CD8-positive, alpha-beta memory T cell (primary cell): ENCODE data around the gene CXCL5. TPM values are rescaled to one million over a fixed set of nuclear protein-coding genes. Genes with fewer than 3 reads are reported as not detected.

ENCODE experiments used
- CTCF ChIA-PET: fragments of 350-600 bp; sonication (Branson Sonifier 250); formaldehyde crosslinking; loops from one replicate; lab custom pipeline; 2021; ENCODE audit warnings: antibody characterized with exemption; lab: Charles Lee
- POLR2A ChIA-PET: fragments of 350-600 bp; sonication (Branson Sonifier 250); formaldehyde crosslinking; loops from one replicate; lab custom pipeline; 2021; ENCODE audit warnings: antibody characterized with exemption; lab: Charles Lee
- DNase-seq, 5 donors: peaks; one replicate each; pipeline versions ENCODE4 v3.0.0 to v3.0.0-alpha.2; 2020 to 2022; ENCODE audit warnings: mixed read lengths in 1 of 5
- H3K27ac ChIP-seq: one replicate; pipeline ENCODE4 v1.7.0; 2013; ENCODE audit warnings: low read depth, mild to moderate bottlenecking, low read length, moderate library complexity
- H3K27me3 ChIP-seq: 2 replicates; pipeline ENCODE4 v1.7.0; 2013; ENCODE audit warnings: low read length, mild to moderate bottlenecking; ENCODE audit not compliant: insufficient read depth, poor library complexity, severe bottlenecking
- H3K36me3 ChIP-seq: 2 replicates; pipeline ENCODE4 v1.7.0; 2013; ENCODE audit warnings: mild to moderate bottlenecking, low read length, moderate library complexity; ENCODE audit not compliant: insufficient read depth
- H3K4me1 ChIP-seq: 2 replicates; pipeline ENCODE4 v1.7.0; 2013; ENCODE audit warnings: mild to moderate bottlenecking, low read length, moderate library complexity; ENCODE audit not compliant: insufficient read depth
- H3K4me3 ChIP-seq: 2 replicates; pipeline ENCODE4 v1.7.0; 2013; ENCODE audit warnings: mild to moderate bottlenecking, low read length
- H3K9me3 ChIP-seq: 2 replicates; pipeline ENCODE4 v1.7.0; 2013; ENCODE audit warnings: mild to moderate bottlenecking, low read length
- H3K27ac Mint-ChIP-seq, 8 donors: one replicate each; pipeline ENCODE4 v1.8.0; 2020 to 2021; ENCODE audit warnings: mixed read lengths in 8 of 8, mild to moderate bottlenecking in 6 of 8, inconsistent platforms in 3 of 8, moderate library complexity in 3 of 8
- H3K27me3 Mint-ChIP-seq, 2 donors: one replicate each; pipeline ENCODE4 v1.8.0; 2020 to 2021; ENCODE audit warnings: mixed read lengths in 2 of 2, mild to moderate bottlenecking in 1 of 2, moderate library complexity in 1 of 2
- H3K36me3 Mint-ChIP-seq, 3 donors: one replicate each; pipeline ENCODE4 v1.8.0; 2020 to 2021; ENCODE audit warnings: mixed read lengths in 3 of 3, inconsistent platforms in 1 of 3, mild to moderate bottlenecking in 1 of 3
- H3K4me1 Mint-ChIP-seq, 3 donors: one replicate each; pipeline ENCODE4 v1.8.0; 2020 to 2021; ENCODE audit warnings: mixed read lengths in 3 of 3, inconsistent platforms in 1 of 3, mild to moderate bottlenecking in 1 of 3
- H3K4me3 Mint-ChIP-seq, 7 donors: one replicate each; pipeline ENCODE4 v1.8.0; 2020 to 2021; ENCODE audit warnings: mixed read lengths in 7 of 7, mild to moderate bottlenecking in 6 of 7, moderate library complexity in 4 of 7, inconsistent platforms in 2 of 7
- H3K9me3 Mint-ChIP-seq, 5 donors: one replicate each; pipeline ENCODE4 v1.8.0; 2020 to 2022; ENCODE audit warnings: mixed read lengths in 5 of 5, mild to moderate bottlenecking in 3 of 5, moderate library complexity in 2 of 5, inconsistent platforms in 1 of 5
- polyA plus RNA-seq: library from polyadenylated mRNA; unstranded; fragments of 300-500 nt; fragmentation: Illumina TruSeq; gene quantifications from one replicate; pipeline ENCODE4 v1.2.3, GENCODE V29; 2021
- total RNA-seq, 2 experiments: library from RNA; stranded (reverse); gene quantifications; one replicate each; pipeline ENCODE4 v1.2.3, GENCODE V29; 2021

CXCL5 gene
- total and polyA plus RNA-seq, 3 experiments from 2014 or later: not detected

GRCh38 chr4:74028504-74028903 is 30.0 kb upstream of the CXCL5 start:
- Histone ChIP-seq H3K36me3 (no peaks in the 10 kb centered on the region), H3K4me3 (no peak overlapping the region), H3K27me3 (no peaks in the 10 kb centered on the region), H3K27ac (no peak overlapping the region), H3K4me1 (no peaks in the 10 kb centered on the region), H3K9me3 (no peaks in the 10 kb centered on the region)
- no peak for DNase-seq
- ChIA-PET POLR2A (no interaction called here), CTCF (no interaction called here)
- H3K27ac Mint-ChIP-seq: no peak overlapping the region
- H3K4me3 Mint-ChIP-seq: no peak overlapping the region
- no peaks in the 10 kb centered on the region for H3K27me3 Mint-ChIP-seq
- H3K9me3 Mint-ChIP-seq: peaks cover 0 to 14% (median 2%) of the 10 kb centered on the region in 5 donors
- no peaks in the 10 kb centered on the region for H3K4me1 Mint-ChIP-seq
- H3K36me3 Mint-ChIP-seq: no peaks in the 10 kb centered on the region

GRCh38 chr4:74023709-74024108 is 25.2 kb upstream of the CXCL5 start:
- CTCF ChIA-PET: no interaction called here
- Mint-ChIP-seq H3K9me3 (peaks cover 0 to 13% (median 2%) of the 10 kb centered on the region in 5 donors), H3K27ac (no peak overlapping the region)

GRCh38 chr4:74021601-74022000 is 23.1 kb upstream of the CXCL5 start:
- CTCF ChIA-PET: no interaction called here
- H3K27me3 ChIP-seq: no peaks in the 10 kb centered on the region
- no peak overlapping the region for H3K27ac ChIP-seq
- peaks cover 0 to 3% of the 10 kb centered on the region in 2 donors for H3K27me3 Mint-ChIP-seq
- H3K36me3 ChIP-seq: no peaks in the 10 kb centered on the region
- H3K36me3 Mint-ChIP-seq: no peaks in the 10 kb centered on the region
- H3K4me1 ChIP-seq: no peaks in the 10 kb centered on the region
- no peak overlapping the region for H3K4me3 ChIP-seq
- H3K4me1 Mint-ChIP-seq: peaks cover 0 to 15% (median 9%) of the 10 kb centered on the region in 3 donors
- no peak for DNase-seq
- H3K27ac Mint-ChIP-seq: no peak overlapping the region
- no peaks in the 10 kb centered on the region for H3K9me3 ChIP-seq
- POLR2A ChIA-PET: no interaction called here
- peaks cover 0 to 5% (median 2%) of the 10 kb centered on the region in 5 donors for H3K9me3 Mint-ChIP-seq
- no peak overlapping the region for H3K4me3 Mint-ChIP-seq

More at GRCh38 chr4:74023709-74024108, 25.2 kb upstream of the CXCL5 start:
- Histone ChIP-seq H3K36me3 (no peaks in the 10 kb centered on the region), H3K27me3 (no peaks in the 10 kb centered on the region), H3K9me3 (no peaks in the 10 kb centered on the region), H3K4me3 (no peak overlapping the region), H3K4me1 (no peaks in the 10 kb centered on the region), H3K27ac (no peak overlapping the region)
- no peak for DNase-seq
- H3K4me1 Mint-ChIP-seq: no peaks in the 10 kb centered on the region
- POLR2A ChIA-PET: no interaction called here
- H3K4me3 Mint-ChIP-seq: no peak overlapping the region
- no peaks in the 10 kb centered on the region for H3K27me3 Mint-ChIP-seq
- H3K36me3 Mint-ChIP-seq: no peaks in the 10 kb centered on the region

- Histone ChIP-seq H3K4me3 (no peak overlapping the region), H3K27ac (no peak overlapping the region), H3K4me1 (no peaks in the 10 kb centered on the region), H3K9me3 (no peaks in the 10 kb centered on the region), H3K27me3 (no peaks in the 10 kb centered on the region), H3K36me3 (no peaks in the 10 kb centered on the region)
- POLR2A ChIA-PET: no interaction called here
- Mint-ChIP-seq H3K36me3 (no peaks in the 10 kb centered on the region), H3K9me3 (peaks cover 0 to 3% (median 0%) of the 10 kb centered on the region in 5 donors), H3K27me3 (peaks cover 0 to 3% of the 10 kb centered on the region in 2 donors), H3K4me1 (peaks cover 0 to 23% (median 19%) of the 10 kb centered on the region in 3 donors), H3K27ac (no peak overlapping the region), H3K4me3 (no peak overlapping the region)
- CTCF ChIA-PET: no interaction called here
- DNase-seq: no peak
Measured at GRCh38 chr4:74018771-74019170, 20.3 kb upstream of the CXCL5 start.

GRCh38 chr4:74018116-74018515 is 19.6 kb upstream of the CXCL5 start:
- Histone ChIP-seq H3K4me3 (no peak overlapping the region), H3K27ac (no peak overlapping the region), H3K9me3 (no peaks in the 10 kb centered on the region), H3K4me1 (no peaks in the 10 kb centered on the region), H3K27me3 (no peaks in the 10 kb centered on the region), H3K36me3 (no peaks in the 10 kb centered on the region)
- peaks cover 0 to 3% (median 0%) of the 10 kb centered on the region in 5 donors for H3K9me3 Mint-ChIP-seq
- no peaks in the 10 kb centered on the region for H3K36me3 Mint-ChIP-seq
- no peak overlapping the region for H3K4me3 Mint-ChIP-seq
- H3K27me3 Mint-ChIP-seq: peaks cover 0 to 3% of the 10 kb centered on the region in 2 donors
- H3K27ac Mint-ChIP-seq: no peak overlapping the region
- ChIA-PET CTCF (no interaction called here), POLR2A (no interaction called here)
- DNase-seq: no peak
- peaks cover 0 to 23% (median 19%) of the 10 kb centered on the region in 3 donors for H3K4me1 Mint-ChIP-seq

- Histone ChIP-seq H3K36me3 (no peaks in the 10 kb centered on the region), H3K27ac (no peak overlapping the region), H3K9me3 (no peaks in the 10 kb centered on the region), H3K27me3 (no peaks in the 10 kb centered on the region), H3K4me1 (no peaks in the 10 kb centered on the region), H3K4me3 (no peak overlapping the region)
- CTCF ChIA-PET: interaction anchor here (1.1 to 1.4 kb wide), 2 partner anchors 23 to 35 kb away, joined by 3 to 4 read pairs; partner anchors contain the start of gene CXCL3
- no peak for DNase-seq
- Mint-ChIP-seq H3K4me3 (no peak overlapping the region), H3K27ac (no peak overlapping the region), H3K9me3 (peaks cover 0 to 3% (median 0%) of the 10 kb centered on the region in 5 donors), H3K4me1 (peaks cover 0 to 23% (median 19%) of the 10 kb centered on the region in 3 donors), H3K36me3 (no peaks in the 10 kb centered on the region), H3K27me3 (peaks cover 0 to 3% of the 10 kb centered on the region in 2 donors)
- POLR2A ChIA-PET: no interaction called here
Measured at GRCh38 chr4:74016068-74016467, 17.6 kb upstream of the CXCL5 start.

GRCh38 chr4:74015126-74015780 is 16.8 kb upstream of the CXCL5 start:
- Histone ChIP-seq H3K27ac (no peak overlapping the region), H3K4me1 (no peaks in the 10 kb centered on the region), H3K4me3 (no peak overlapping the region), H3K27me3 (no peaks in the 10 kb centered on the region), H3K9me3 (no peaks in the 10 kb centered on the region), H3K36me3 (no peaks in the 10 kb centered on the region)
- Mint-ChIP-seq H3K27me3 (peaks cover 0 to 3% of the 10 kb centered on the region in 2 donors), H3K9me3 (peaks cover 0 to 6% (median 2%) of the 10 kb centered on the region in 5 donors), H3K27ac (peak overlapping the region in 1 of 8 donors; percentile 43), H3K4me3 (no peak overlapping the region), H3K36me3 (no peaks in the 10 kb centered on the region), H3K4me1 (peaks cover 0 to 23% (median 19%) of the 10 kb centered on the region in 3 donors)
- CTCF ChIA-PET: no interaction called here
- no peak for DNase-seq
- POLR2A ChIA-PET: no interaction called here

GRCh38 chr4:74014332-74014731 is 15.9 kb upstream of the CXCL5 start:
- Histone ChIP-seq H3K4me1 (no peaks in the 10 kb centered on the region), H3K36me3 (no peaks in the 10 kb centered on the region), H3K9me3 (no peaks in the 10 kb centered on the region), H3K4me3 (no peak overlapping the region), H3K27me3 (no peaks in the 10 kb centered on the region), H3K27ac (no peak overlapping the region)
- H3K27me3 Mint-ChIP-seq: peaks cover 0 to 3% of the 10 kb centered on the region in 2 donors
- no peaks in the 10 kb centered on the region for H3K36me3 Mint-ChIP-seq
- POLR2A ChIA-PET: no interaction called here
- CTCF ChIA-PET: no interaction called here
- H3K4me1 Mint-ChIP-seq: peaks cover 0 to 23% (median 19%) of the 10 kb centered on the region in 3 donors
- DNase-seq: no peak
- no peak overlapping the region for H3K4me3 Mint-ChIP-seq
- H3K9me3 Mint-ChIP-seq: peaks cover 0 to 6% (median 2%) of the 10 kb centered on the region in 5 donors
- H3K27ac Mint-ChIP-seq: no peak overlapping the region
